HepG2 (cell line): ENCODE results near the gene AUNIP. TPM values are rescaled to one million over a fixed set of nuclear protein-coding genes. Genes with fewer than 3 reads are reported as not detected.

Experiments
- ATM ChIP-seq: fragments of 450-650 bp; IDR thresholded peaks from 2 replicates; pipeline ENCODE4 v1.7.1; 2017; ENCODE audit warnings: mild to moderate bottlenecking, borderline replicate concordance
- DNMT3B ChIP-seq: conservative IDR thresholded peaks from 2 replicates; pipeline ENCODE4 v1.6.1; 2016; ENCODE audit warnings: missing biosample characterization, control low read depth
- NKX3-1 ChIP-seq: sonication (generic); formaldehyde crosslinking; IDR thresholded peaks from 2 replicates; pipeline ENCODE4 v1.5.0; 2020; ENCODE audit warnings: missing genetic modification reagents
- RAD21 ChIP-seq: fragments of 450-650 bp; formaldehyde crosslinking; IDR thresholded peaks from 2 replicates; pipeline ENCODE4 v1.5.0; 2020; ENCODE audit warnings: mild to moderate bottlenecking
- TMF1 ChIP-seq: sonication (generic); formaldehyde crosslinking; IDR thresholded peaks from 2 replicates; pipeline ENCODE4 v1.8.1; 2022; ENCODE audit warnings: low read depth, missing genetic modification reagents
- ZMYM2 ChIP-seq: sonication (generic); formaldehyde crosslinking; IDR thresholded peaks from 2 replicates; pipeline ENCODE4 v1.8.0; 2022; ENCODE audit warnings: mild to moderate bottlenecking, missing genetic modification reagents
- ZNF235 ChIP-seq: sonication (generic); formaldehyde crosslinking; IDR thresholded peaks from 2 replicates; pipeline ENCODE4 v1.8.1; 2023; ENCODE audit warnings: mild to moderate bottlenecking, missing genetic modification reagents, borderline replicate concordance
- ZNF3 ChIP-seq: IDR thresholded peaks from 2 replicates; pipeline ENCODE4 v1.7.0; 2017; ENCODE audit warnings: inconsistent platforms
- ZNF331 ChIP-seq: sonication (generic); formaldehyde crosslinking; IDR thresholded peaks from 2 replicates; pipeline ENCODE4 v1.4.0; 2020; ENCODE audit warnings: missing genetic modification reagents
- ZNF382 ChIP-seq: sonication (generic); formaldehyde crosslinking; IDR thresholded peaks from 2 replicates; pipeline ENCODE4 v1.5.0; 2020; ENCODE audit warnings: missing genetic modification reagents, mild to moderate bottlenecking, borderline replicate concordance
- ZNF678 ChIP-seq: sonication (generic); formaldehyde crosslinking; IDR thresholded peaks from 2 replicates; pipeline ENCODE4 v1.4.0; 2020; ENCODE audit warnings: mild to moderate bottlenecking, missing genetic modification reagents
- polyA plus RNA-seq, 8 experiments: library from polyadenylated mRNA; depleted of rRNA in 3 of 8; stranded (reverse) in 7 of 8; unstranded in 1 of 8; fragments of >200 nt; fragmentation: Illumina TruSeq in 4 of 8; extraction: Trizol in 4 of 8; gene quantifications; 2 replicates each; pipeline versions ENCODE4 v1.2.1 to v1.2.3, GENCODE V29; 2011 to 2016; ENCODE audit warnings: low read depth in 4 of 8, missing spikeins in 1 of 8, mixed read lengths in 1 of 8; ENCODE audit not compliant: insufficient read depth in 1 of 8
- total RNA-seq, 5 experiments: library from RNA; depleted of rRNA; stranded (reverse); fragments of >200 nt; fragmentation: Illumina TruSeq; extraction: Trizol; gene quantifications; 2 replicates each; pipeline ENCODE4 v1.2.3, GENCODE V29; 2016; ENCODE audit warnings: low read depth in 1 of 5
- TF ChIP-seq, protein P1 (sequence below): sonication (generic); formaldehyde crosslinking; IDR thresholded peaks from 2 replicates; pipeline ENCODE4 v1.5.0; 2020; ENCODE audit warnings: mild to moderate bottlenecking, missing genetic modification reagents, borderline replicate concordance
- TF ChIP-seq, protein P2 (sequence below): sonication (generic); formaldehyde crosslinking; IDR thresholded peaks from 2 replicates; pipeline ENCODE4 v1.4.0; 2020; ENCODE audit warnings: missing genetic modification reagents
- TF ChIP-seq, protein P3 (sequence below): sonication (generic); formaldehyde crosslinking; IDR thresholded peaks from 2 replicates; pipeline ENCODE4 v1.4.0; 2020; ENCODE audit warnings: missing genetic modification reagents; ENCODE audit errors: not compliant biosample characterization
- TF ChIP-seq, protein P4 (sequence below): sonication (generic); formaldehyde crosslinking; conservative IDR thresholded peaks from 2 replicates; pipeline ENCODE4 v1.4.0; 2020; ENCODE audit warnings: missing genetic modification reagents

AUNIP gene
- total and polyA plus RNA-seq, 2 of the 13 experiments (the other 11 are each of a cell fraction or from before 2014, with no cell fraction given), result 3.8 to 12.3 TPM

DNA sequence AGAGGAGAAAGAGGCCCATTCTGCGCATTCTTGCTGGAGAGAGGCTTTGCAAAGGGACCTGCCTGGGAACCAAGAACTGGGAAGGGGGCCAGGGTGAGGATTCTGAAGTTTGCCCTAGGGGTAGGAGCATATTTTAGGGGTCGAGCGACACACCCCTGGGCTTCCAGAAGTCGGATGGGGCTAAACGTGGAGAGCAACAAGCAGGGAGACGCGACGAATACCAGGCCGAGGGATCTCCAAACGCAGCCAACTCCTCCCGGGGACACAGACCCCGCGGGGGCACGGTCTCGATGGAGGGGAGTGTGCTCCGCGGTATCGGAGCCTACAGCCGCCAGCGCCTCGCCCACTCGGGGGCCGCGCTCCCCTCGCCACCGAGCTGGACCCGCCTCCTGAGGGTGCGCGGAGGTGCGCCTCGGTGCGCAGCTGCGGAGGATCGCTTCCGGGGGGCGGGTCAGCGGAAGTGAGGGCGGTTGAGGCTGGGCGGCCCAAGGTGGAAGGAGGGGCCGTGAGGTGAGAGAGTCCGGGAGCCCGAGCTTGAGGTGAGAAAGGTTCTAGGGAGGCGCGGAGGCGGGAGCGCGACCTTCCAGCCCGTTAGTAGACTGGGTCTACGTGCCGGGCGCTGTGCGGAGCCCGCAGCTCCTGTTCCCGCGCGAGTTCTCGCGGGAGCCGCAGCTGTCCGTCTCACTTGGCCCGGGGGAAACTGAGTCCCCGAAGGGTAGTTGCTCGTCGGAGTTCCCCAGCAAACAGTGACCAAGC, 39.6 kb downstream of the AUNIP start, which contains the start of gene MTFR1L (continued):
- TF ChIP-seq, protein P1, sequence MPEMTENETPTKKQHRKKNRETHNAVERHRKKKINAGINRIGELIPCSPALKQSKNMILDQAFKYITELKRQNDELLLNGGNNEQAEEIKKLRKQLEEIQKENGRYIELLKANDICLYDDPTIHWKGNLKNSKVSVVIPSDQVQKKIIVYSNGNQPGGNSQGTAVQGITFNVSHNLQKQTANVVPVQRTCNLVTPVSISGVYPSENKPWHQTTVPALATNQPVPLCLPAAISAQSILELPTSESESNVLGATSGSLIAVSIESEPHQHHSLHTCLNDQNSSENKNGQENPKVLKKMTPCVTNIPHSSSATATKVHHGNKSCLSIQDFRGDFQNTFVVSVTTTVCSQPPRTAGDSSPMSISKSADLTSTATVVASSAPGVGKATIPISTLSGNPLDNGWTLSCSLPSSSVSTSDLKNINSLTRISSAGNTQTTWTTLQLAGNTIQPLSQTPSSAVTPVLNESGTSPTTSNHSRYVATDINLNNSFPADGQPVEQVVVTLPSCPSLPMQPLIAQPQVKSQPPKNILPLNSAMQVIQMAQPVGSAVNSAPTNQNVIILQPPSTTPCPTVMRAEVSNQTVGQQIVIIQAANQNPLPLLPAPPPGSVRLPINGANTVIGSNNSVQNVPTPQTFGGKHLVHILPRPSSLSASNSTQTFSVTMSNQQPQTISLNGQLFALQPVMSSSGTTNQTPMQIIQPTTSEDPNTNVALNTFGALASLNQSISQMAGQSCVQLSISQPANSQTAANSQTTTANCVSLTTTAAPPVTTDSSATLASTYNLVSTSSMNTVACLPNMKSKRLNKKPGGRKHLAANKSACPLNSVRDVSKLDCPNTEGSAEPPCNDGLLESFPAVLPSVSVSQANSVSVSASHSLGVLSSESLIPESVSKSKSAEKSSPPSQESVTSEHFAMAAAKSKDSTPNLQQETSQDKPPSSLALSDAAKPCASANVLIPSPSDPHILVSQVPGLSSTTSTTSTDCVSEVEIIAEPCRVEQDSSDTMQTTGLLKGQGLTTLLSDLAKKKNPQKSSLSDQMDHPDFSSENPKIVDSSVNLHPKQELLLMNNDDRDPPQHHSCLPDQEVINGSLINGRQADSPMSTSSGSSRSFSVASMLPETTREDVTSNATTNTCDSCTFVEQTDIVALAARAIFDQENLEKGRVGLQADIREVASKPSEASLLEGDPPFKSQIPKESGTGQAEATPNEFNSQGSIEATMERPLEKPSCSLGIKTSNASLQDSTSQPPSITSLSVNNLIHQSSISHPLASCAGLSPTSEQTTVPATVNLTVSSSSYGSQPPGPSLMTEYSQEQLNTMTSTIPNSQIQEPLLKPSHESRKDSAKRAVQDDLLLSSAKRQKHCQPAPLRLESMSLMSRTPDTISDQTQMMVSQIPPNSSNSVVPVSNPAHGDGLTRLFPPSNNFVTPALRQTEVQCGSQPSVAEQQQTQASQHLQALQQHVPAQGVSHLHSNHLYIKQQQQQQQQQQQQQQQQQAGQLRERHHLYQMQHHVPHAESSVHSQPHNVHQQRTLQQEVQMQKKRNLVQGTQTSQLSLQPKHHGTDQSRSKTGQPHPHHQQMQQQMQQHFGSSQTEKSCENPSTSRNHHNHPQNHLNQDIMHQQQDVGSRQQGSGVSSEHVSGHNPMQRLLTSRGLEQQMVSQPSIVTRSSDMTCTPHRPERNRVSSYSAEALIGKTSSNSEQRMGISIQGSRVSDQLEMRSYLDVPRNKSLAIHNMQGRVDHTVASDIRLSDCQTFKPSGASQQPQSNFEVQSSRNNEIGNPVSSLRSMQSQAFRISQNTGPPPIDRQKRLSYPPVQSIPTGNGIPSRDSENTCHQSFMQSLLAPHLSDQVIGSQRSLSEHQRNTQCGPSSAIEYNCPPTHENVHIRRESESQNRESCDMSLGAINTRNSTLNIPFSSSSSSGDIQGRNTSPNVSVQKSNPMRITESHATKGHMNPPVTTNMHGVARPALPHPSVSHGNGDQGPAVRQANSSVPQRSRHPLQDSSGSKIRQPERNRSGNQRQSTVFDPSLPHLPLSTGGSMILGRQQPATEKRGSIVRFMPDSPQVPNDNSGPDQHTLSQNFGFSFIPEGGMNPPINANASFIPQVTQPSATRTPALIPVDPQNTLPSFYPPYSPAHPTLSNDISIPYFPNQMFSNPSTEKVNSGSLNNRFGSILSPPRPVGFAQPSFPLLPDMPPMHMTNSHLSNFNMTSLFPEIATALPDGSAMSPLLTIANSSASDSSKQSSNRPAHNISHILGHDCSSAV, result 0 out of 2 replicates have a peak, but pooled peaks have one; percentile 74
- TF ChIP-seq RAD21 (CRISPR knock-in tag) (peak; percentile 27; the same call in 1 of the 2 replicates), ZNF382 (no peak), ZNF3 (CRISPR knock-in tag) (no peak), ZMYM2 (CRISPR knock-in tag) (no peak), NKX3-1 (no peak), ATM (no peak), ZNF235 (CRISPR knock-in tag) (no peak), TMF1 (CRISPR knock-in tag) (no peak), ZNF331 (CRISPR knock-in tag) (peak; percentile 76), ZNF678 (CRISPR knock-in tag) (no peak), DNMT3B (CRISPR knock-in tag) (no peak; the same call in 1 of the 2 replicates)
- TF ChIP-seq, protein P2, sequence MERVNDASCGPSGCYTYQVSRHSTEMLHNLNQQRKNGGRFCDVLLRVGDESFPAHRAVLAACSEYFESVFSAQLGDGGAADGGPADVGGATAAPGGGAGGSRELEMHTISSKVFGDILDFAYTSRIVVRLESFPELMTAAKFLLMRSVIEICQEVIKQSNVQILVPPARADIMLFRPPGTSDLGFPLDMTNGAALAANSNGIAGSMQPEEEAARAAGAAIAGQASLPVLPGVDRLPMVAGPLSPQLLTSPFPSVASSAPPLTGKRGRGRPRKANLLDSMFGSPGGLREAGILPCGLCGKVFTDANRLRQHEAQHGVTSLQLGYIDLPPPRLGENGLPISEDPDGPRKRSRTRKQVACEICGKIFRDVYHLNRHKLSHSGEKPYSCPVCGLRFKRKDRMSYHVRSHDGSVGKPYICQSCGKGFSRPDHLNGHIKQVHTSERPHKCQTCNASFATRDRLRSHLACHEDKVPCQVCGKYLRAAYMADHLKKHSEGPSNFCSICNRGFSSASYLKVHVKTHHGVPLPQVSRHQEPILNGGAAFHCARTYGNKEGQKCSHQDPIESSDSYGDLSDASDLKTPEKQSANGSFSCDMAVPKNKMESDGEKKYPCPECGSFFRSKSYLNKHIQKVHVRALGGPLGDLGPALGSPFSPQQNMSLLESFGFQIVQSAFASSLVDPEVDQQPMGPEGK (CRISPR knock-in tag), result peak; percentile 90
- TF ChIP-seq, protein P3, sequence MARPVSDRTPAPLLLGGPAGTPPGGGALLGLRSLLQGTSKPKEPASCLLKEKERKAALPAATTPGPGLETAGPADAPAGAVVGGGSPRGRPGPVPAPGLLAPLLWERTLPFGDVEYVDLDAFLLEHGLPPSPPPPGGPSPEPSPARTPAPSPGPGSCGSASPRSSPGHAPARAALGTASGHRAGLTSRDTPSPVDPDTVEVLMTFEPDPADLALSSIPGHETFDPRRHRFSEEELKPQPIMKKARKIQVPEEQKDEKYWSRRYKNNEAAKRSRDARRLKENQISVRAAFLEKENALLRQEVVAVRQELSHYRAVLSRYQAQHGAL (CRISPR knock-in tag), result no peak
- TF ChIP-seq, protein P4, sequence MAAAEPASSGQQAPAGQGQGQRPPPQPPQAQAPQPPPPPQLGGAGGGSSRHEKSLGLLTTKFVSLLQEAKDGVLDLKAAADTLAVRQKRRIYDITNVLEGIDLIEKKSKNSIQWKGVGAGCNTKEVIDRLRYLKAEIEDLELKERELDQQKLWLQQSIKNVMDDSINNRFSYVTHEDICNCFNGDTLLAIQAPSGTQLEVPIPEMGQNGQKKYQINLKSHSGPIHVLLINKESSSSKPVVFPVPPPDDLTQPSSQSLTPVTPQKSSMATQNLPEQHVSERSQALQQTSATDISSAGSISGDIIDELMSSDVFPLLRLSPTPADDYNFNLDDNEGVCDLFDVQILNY (CRISPR knock-in tag), result peak; percentile 41; the same call in 1 of the 2 replicates
